SK-N-SH treated with all-trans-retinoic acid at 6 μM for 48 hours (cell line): Measurements from ENCODE around the gene GPHN.

Experiments used
- ESRRG ChIP-seq: fragments of 250-450 bp; sonication (Bioruptor Pico); IDR thresholded peaks from 2 replicates; pipeline ENCODE4 v1.6.1; 2021; ENCODE audit warnings: mild to moderate bottlenecking
- PPARA ChIP-seq: fragments of 250-450 bp; sonication (Bioruptor Pico); IDR thresholded peaks from 2 replicates; pipeline ENCODE4 v1.5.0; 2020; ENCODE audit warnings: mild to moderate bottlenecking, borderline replicate concordance
- SNAI2 ChIP-seq: fragments of 250-450 bp; sonication (Bioruptor Pico); IDR thresholded peaks from 2 replicates; pipeline ENCODE4 v1.5.0; 2020; ENCODE audit warnings: mild to moderate bottlenecking, moderate library complexity
- TF ChIP-seq, protein P1 (sequence below): fragments of 250-450 bp; sonication (Bioruptor Pico); IDR thresholded peaks from 2 replicates; pipeline ENCODE4 v1.8.0; 2020; ENCODE audit warnings: mild to moderate bottlenecking, moderate library complexity, borderline replicate concordance
- TF ChIP-seq, protein P2 (sequence below): fragments of 250-450 bp; sonication (Bioruptor Pico); IDR thresholded peaks from 2 replicates; pipeline ENCODE4 v1.5.1; 2020; ENCODE audit warnings: low read depth, mild to moderate bottlenecking, moderate library complexity

DNA sequence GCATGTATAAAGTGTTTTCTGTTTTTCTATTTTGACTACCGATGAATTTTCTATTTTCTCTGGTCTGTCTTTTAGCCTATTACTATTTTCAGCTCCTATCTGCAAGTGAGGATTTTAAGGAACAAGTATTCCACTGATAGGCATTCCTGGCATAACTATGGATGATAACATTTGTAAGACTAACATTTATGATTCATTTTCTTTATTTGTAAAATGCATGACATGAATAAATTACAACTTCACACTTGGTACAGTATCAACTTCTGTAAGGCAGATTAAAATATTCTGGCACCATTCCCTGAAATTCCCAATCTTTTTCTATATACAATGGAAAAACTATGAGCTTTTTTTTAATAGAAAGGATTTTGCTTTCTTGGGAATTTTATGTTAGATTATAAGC is 560.3 kb downstream of the GPHN start:
- TF ChIP-seq PPARA (CRISPR knock-in tag) (no peak), SNAI2 (CRISPR knock-in tag) (no peak), ESRRG (no peak)
- TF ChIP-seq, protein P1, sequence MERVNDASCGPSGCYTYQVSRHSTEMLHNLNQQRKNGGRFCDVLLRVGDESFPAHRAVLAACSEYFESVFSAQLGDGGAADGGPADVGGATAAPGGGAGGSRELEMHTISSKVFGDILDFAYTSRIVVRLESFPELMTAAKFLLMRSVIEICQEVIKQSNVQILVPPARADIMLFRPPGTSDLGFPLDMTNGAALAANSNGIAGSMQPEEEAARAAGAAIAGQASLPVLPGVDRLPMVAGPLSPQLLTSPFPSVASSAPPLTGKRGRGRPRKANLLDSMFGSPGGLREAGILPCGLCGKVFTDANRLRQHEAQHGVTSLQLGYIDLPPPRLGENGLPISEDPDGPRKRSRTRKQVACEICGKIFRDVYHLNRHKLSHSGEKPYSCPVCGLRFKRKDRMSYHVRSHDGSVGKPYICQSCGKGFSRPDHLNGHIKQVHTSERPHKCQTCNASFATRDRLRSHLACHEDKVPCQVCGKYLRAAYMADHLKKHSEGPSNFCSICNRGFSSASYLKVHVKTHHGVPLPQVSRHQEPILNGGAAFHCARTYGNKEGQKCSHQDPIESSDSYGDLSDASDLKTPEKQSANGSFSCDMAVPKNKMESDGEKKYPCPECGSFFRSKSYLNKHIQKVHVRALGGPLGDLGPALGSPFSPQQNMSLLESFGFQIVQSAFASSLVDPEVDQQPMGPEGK (CRISPR knock-in tag): no peak
- TF ChIP-seq, protein P2, sequence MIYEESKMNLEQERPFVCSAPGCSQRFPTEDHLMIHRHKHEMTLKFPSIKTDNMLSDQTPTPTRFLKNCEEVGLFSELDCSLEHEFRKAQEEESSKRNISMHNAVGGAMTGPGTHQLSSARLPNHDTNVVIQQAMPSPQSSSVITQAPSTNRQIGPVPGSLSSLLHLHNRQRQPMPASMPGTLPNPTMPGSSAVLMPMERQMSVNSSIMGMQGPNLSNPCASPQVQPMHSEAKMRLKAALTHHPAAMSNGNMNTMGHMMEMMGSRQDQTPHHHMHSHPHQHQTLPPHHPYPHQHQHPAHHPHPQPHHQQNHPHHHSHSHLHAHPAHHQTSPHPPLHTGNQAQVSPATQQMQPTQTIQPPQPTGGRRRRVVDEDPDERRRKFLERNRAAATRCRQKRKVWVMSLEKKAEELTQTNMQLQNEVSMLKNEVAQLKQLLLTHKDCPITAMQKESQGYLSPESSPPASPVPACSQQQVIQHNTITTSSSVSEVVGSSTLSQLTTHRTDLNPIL (CRISPR knock-in tag): no peak
